K562 (cell line): ENCODE measurements around the gene PYM1.

ENCODE experiments used
- ARNT ChIP-seq, 2 experiments: fragments of 450-650 bp; IDR thresholded peaks; 2 replicates each; pipeline ENCODE4 v1.6.1; 2016; ENCODE audit warnings: mild to moderate bottlenecking in 1 of 2
- FOS ChIP-seq: IDR thresholded peaks from 3 replicates; pipeline ENCODE4 v1.6.1; 2011; ENCODE audit not compliant: insufficient read length; ENCODE audit errors: extremely low read depth
- PBX2 ChIP-seq, 2 experiments: IDR thresholded peaks in 1 of 2; conservative IDR thresholded peaks in 1 of 2; 2 replicates each; pipeline ENCODE4 v1.6.1; 2016; ENCODE audit warnings: low read depth in 2 of 2, mild to moderate bottlenecking in 1 of 2, missing compliant biosample characterization in 1 of 2, missing genetic modification characterization in 1 of 2, moderate library complexity in 1 of 2
- POLR2AphosphoS5 ChIP-seq: IDR thresholded peaks from 2 replicates; pipeline ENCODE4 v1.6.1; 2011; ENCODE audit warnings: mild to moderate bottlenecking, low read depth, low read length, moderate library complexity; ENCODE audit not compliant: control insufficient read depth, insufficient read depth
- ZNF511 ChIP-seq: sonication (generic); formaldehyde crosslinking; IDR thresholded peaks from 2 replicates; pipeline ENCODE4 v1.8.0; 2022; ENCODE audit warnings: mild to moderate bottlenecking, missing genetic modification reagents
- ZNF830 ChIP-seq: fragments of 250-450 bp; sonication (Bioruptor Pico); IDR thresholded peaks from 2 replicates; pipeline ENCODE4 v1.5.0; 2021; ENCODE audit warnings: mild to moderate bottlenecking
- ZZZ3 ChIP-seq: fragments of 450-650 bp; IDR thresholded peaks from 2 replicates; pipeline ENCODE4 v1.6.1; 2016; ENCODE audit warnings: antibody characterized with exemption, mild to moderate bottlenecking, moderate library complexity
- TF ChIP-seq, protein P1 (sequence below), 2 experiments: IDR thresholded peaks; 2 replicates each; pipeline ENCODE4 v1.6.1; 2012; ENCODE audit warnings: improper control_type of control experiment in 2 of 2, low read depth in 2 of 2, low read length in 2 of 2, borderline replicate concordance in 1 of 2

DNA sequence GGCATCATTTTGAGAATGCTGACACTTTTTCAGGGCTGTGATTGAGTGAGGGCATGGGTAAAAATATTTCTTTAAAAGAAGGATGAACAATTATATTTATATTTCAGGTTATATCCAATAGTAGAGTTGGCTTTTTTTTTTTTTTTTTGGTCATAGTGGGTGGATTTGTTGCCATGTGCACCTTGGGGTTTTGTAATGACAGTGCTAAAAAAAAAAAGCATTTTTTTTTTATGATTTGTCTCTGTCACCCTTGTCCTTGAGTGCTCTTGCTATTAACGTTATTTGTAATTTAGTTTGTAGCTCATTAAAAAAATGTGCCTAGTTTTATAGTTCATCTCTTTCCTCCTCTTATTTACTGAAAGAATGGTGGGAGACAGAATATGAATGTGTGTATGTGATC lies 44.8 kb upstream of the PYM1 start:
- TF ChIP-seq ZNF830 (CRISPR knock-in tag), result no peak
- TF ChIP-seq POLR2AphosphoS5, result no peak
- TF ChIP-seq ZNF511 (CRISPR knock-in tag), result no peak
- no peak for TF ChIP-seq ARNT (IDR thresholded peaks at IDR 0.05)
- TF ChIP-seq, protein P1, sequence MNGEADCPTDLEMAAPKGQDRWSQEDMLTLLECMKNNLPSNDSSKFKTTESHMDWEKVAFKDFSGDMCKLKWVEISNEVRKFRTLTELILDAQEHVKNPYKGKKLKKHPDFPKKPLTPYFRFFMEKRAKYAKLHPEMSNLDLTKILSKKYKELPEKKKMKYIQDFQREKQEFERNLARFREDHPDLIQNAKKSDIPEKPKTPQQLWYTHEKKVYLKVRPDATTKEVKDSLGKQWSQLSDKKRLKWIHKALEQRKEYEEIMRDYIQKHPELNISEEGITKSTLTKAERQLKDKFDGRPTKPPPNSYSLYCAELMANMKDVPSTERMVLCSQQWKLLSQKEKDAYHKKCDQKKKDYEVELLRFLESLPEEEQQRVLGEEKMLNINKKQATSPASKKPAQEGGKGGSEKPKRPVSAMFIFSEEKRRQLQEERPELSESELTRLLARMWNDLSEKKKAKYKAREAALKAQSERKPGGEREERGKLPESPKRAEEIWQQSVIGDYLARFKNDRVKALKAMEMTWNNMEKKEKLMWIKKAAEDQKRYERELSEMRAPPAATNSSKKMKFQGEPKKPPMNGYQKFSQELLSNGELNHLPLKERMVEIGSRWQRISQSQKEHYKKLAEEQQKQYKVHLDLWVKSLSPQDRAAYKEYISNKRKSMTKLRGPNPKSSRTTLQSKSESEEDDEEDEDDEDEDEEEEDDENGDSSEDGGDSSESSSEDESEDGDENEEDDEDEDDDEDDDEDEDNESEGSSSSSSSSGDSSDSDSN (IDR thresholded peaks at IDR 0.05; ENCODE audit: borderline replicate concordance in 1 of 2, low read depth in 2 of 2, low read length in 2 of 2), result no peak
- TF ChIP-seq ZZZ3, result no peak
- TF ChIP-seq FOS, result no peak
- no peak for TF ChIP-seq PBX2 (CRISPR knock-in tag; IDR thresholded peaks at IDR 0.05; ENCODE audit: low read depth)
- TF ChIP-seq PBX2 (tag; conservative IDR thresholded peaks at IDR 0.05; ENCODE audit: low read depth), result no peak
